Osteoblast (primary cell): ENCODE measurements around the gene FAM13A. TPM values are rescaled to one million over a fixed set of nuclear protein-coding genes. Genes with fewer than 3 reads are reported as not detected.

Source experiments
- DNase-seq: peaks from one replicate; pipeline ENCODE4 v3.0.0; 2011; ENCODE audit warnings: low spot score, mixed read lengths; ENCODE audit not compliant: insufficient read length; ENCODE audit errors: missing footprints
- H2AFZ ChIP-seq: 2 replicates; pipeline ENCODE4 v1.6.0; 2011; ENCODE audit warnings: mild to moderate bottlenecking, low read length
- H3K27ac ChIP-seq: 2 replicates; pipeline ENCODE4 v1.5.1; 2011; ENCODE audit warnings: mild to moderate bottlenecking, low read depth, low read length, moderate library complexity
- H3K27me3 ChIP-seq: 2 replicates; pipeline ENCODE4 v1.6.0; 2012; ENCODE audit warnings: mild to moderate bottlenecking, control low read depth, inconsistent platforms, low read length, moderate library complexity; ENCODE audit not compliant: insufficient read depth
- H3K36me3 ChIP-seq: 2 replicates; pipeline ENCODE4 v1.5.1; 2011; ENCODE audit warnings: mild to moderate bottlenecking, low read length, control low read depth, moderate library complexity; ENCODE audit not compliant: insufficient read depth
- H3K4me1 ChIP-seq: 2 replicates; pipeline ENCODE4 v1.5.1; 2011; ENCODE audit warnings: mild to moderate bottlenecking, low read length, control low read depth, moderate library complexity; ENCODE audit not compliant: insufficient read depth
- H3K4me2 ChIP-seq: 2 replicates; pipeline ENCODE4 v1.6.0; 2011; ENCODE audit warnings: mild to moderate bottlenecking, low read length; ENCODE audit not compliant: insufficient read depth
- H3K4me3 ChIP-seq: fragments of 200-600 bp; sonication (generic); 3 replicates; pipeline ENCODE4 v1.5.1; 2012; ENCODE audit warnings: mild to moderate bottlenecking, low read length, inconsistent platforms; ENCODE audit not compliant: insufficient read depth
- H3K79me2 ChIP-seq: 2 replicates; pipeline ENCODE4 v1.6.0; 2012; ENCODE audit warnings: mild to moderate bottlenecking, low read length, control low read depth, inconsistent platforms; ENCODE audit not compliant: insufficient read depth
- H3K9me3 ChIP-seq: 2 replicates; pipeline ENCODE4 v1.5.1; 2011; ENCODE audit warnings: low read depth, low read length, control low read depth
- H4K20me1 ChIP-seq: 2 replicates; pipeline ENCODE4 v1.6.0; 2012; ENCODE audit warnings: mild to moderate bottlenecking, low read length, control low read depth; ENCODE audit not compliant: insufficient read depth
- total RNA-seq: library from RNA; depleted of rRNA; stranded (reverse); fragments of >200 nt; gene quantifications from 2 replicates; pipeline ENCODE4 v1.2.3, GENCODE V29; 2012
- TF ChIP-seq, protein P1 (sequence below): IDR thresholded peaks from 2 replicates; pipeline ENCODE4 v1.5.1; 2011; ENCODE audit warnings: mild to moderate bottlenecking, low read depth, low read length, moderate library complexity; ENCODE audit errors: extremely low read depth

Gene FAM13A
- total RNA-seq, 1 donor, result 18.8 TPM

GRCh38 chr4:88697588-88698329 lies 359.2 kb downstream of the FAM13A start, which contains the start of gene NAP1L5:
Gene NAP1L5 (minus strand): TSS chr4:88697829. CDS start chr4:88697754, 75 bp downstream.
- Histone ChIP-seq H3K4me1 (peaks cover 7% of the 10 kb centered on the region), H3K27me3 (no peaks in the 10 kb centered on the region), H2AFZ (peak within 1 kb of the TSS; percentile 83), H3K79me2 (peaks cover 8% of the 10 kb centered on the region), H3K27ac (peak within 1 kb of the TSS; percentile 87), H3K4me3 (peak within 1 kb of the TSS; percentile 85), H4K20me1 (no peaks in the 10 kb centered on the region), H3K36me3 (no peaks in the 10 kb centered on the region), H3K9me3 (no peaks in the 10 kb centered on the region), H3K4me2 (peak within 1 kb of the TSS; percentile 79)
- DNase-seq, result peak; percentile 87
- TF ChIP-seq, protein P1, sequence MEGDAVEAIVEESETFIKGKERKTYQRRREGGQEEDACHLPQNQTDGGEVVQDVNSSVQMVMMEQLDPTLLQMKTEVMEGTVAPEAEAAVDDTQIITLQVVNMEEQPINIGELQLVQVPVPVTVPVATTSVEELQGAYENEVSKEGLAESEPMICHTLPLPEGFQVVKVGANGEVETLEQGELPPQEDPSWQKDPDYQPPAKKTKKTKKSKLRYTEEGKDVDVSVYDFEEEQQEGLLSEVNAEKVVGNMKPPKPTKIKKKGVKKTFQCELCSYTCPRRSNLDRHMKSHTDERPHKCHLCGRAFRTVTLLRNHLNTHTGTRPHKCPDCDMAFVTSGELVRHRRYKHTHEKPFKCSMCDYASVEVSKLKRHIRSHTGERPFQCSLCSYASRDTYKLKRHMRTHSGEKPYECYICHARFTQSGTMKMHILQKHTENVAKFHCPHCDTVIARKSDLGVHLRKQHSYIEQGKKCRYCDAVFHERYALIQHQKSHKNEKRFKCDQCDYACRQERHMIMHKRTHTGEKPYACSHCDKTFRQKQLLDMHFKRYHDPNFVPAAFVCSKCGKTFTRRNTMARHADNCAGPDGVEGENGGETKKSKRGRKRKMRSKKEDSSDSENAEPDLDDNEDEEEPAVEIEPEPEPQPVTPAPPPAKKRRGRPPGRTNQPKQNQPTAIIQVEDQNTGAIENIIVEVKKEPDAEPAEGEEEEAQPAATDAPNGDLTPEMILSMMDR, result no peak

- no peaks in the 10 kb centered on the region for H4K20me1 ChIP-seq
- H3K4me3 ChIP-seq, result peak overlapping the region; percentile 85
- peak overlapping the region; percentile 87 for H3K27ac ChIP-seq
- H3K36me3 ChIP-seq, result no peaks in the 10 kb centered on the region
- no peaks in the 10 kb centered on the region for H3K9me3 ChIP-seq
- peak overlapping the region; percentile 79 for H3K4me2 ChIP-seq
- TF ChIP-seq, protein P1, result no peak
- no peaks in the 10 kb centered on the region for H3K27me3 ChIP-seq
- peaks cover 8% of the 10 kb centered on the region for H3K79me2 ChIP-seq
- peak overlapping the region; percentile 83 for H2AFZ ChIP-seq
- no peak for DNase-seq
- H3K4me1 ChIP-seq, result peaks cover 7% of the 10 kb centered on the region
Observed at GRCh38 chr4:88697141-88697540, 359.8 kb downstream of the FAM13A start.

- Histone ChIP-seq H3K27ac (peak overlapping the region; percentile 87), H2AFZ (peak overlapping the region; percentile 7)
- DNase-seq, result no peak
Observed at GRCh38 chr4:88696630-88697029, 360.4 kb downstream of the FAM13A start.

GRCh38 chr4:88693792-88694191 lies 363.2 kb downstream of the FAM13A start:
- peaks cover 13% of the 10 kb centered on the region for H3K4me1 ChIP-seq
- no peak overlapping the region for H3K4me2 ChIP-seq
- no peak overlapping the region for H3K4me3 ChIP-seq
- no peak overlapping the region for H2AFZ ChIP-seq
- peaks cover 8% of the 10 kb centered on the region for H3K79me2 ChIP-seq
- H3K27ac ChIP-seq, result no peak overlapping the region
- no peaks in the 10 kb centered on the region for H3K9me3 ChIP-seq
- TF ChIP-seq, protein P1, result no peak
- H3K27me3 ChIP-seq, result no peaks in the 10 kb centered on the region
- H3K36me3 ChIP-seq, result no peaks in the 10 kb centered on the region
- H4K20me1 ChIP-seq, result no peaks in the 10 kb centered on the region
- DNase-seq, result no peak

More at GRCh38 chr4:88696630-88697029, 360.4 kb downstream of the FAM13A start:
- Histone ChIP-seq H3K4me3 (peak overlapping the region; percentile 85), H3K27me3 (no peaks in the 10 kb centered on the region), H3K79me2 (peaks cover 8% of the 10 kb centered on the region), H3K4me1 (peaks cover 7% of the 10 kb centered on the region), H3K4me2 (peak overlapping the region; percentile 79), H3K36me3 (no peaks in the 10 kb centered on the region), H3K9me3 (no peaks in the 10 kb centered on the region), H4K20me1 (no peaks in the 10 kb centered on the region)
- TF ChIP-seq, protein P1, result no peak
